ENCODE measurements around the gene TAF11L5.
"Not testable (repeated sequence)": the region's sequence is repeated elsewhere in the genome, so short reads cannot be mapped to it uniquely, and the experiment has no call there.

The TAF11L5 gene

DNA sequence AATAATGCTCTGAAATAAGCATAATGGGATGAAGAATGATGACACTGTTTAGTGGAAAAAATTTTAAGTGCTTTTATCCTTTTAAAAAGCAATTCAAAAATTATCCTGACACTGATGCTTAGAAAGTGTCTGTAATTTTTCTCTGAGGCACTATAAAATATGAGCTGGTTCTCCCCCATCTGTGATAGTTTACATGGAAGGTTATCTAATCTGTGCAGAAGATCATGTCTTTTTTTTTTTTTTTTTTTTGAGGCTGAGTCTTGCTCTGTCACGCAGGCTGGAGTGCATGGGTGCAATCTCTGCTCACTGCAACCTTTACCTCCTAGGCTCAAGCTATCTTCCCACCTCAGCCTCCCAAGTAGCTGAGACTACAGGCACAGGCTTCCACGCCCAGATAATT, 42.2 kb upstream of the TAF11L5 start:
- H3K18ac ChIP-seq (ENCODE audit: low read length), result no peak overlapping the region

GRCh38 chr5:17486464-17487173, 38.4 kb upstream of the TAF11L5 start:
- H4K91ac ChIP-seq (ENCODE audit: low read depth, low read length); H2BK120ac ChIP-seq (ENCODE audit: insufficient read depth, low read length, poor library complexity); H3K14ac ChIP-seq (ENCODE audit: low read length); H3K27me3 ChIP-seq (ENCODE audit: insufficient read depth, low read length); H3K18ac ChIP-seq (ENCODE audit: low read length); H3K27ac ChIP-seq (ENCODE audit: low read depth, low read length); H3K23ac ChIP-seq (ENCODE audit: low read length); H3K9ac ChIP-seq (ENCODE audit: low read length); H2AFZ ChIP-seq (ENCODE audit: insufficient read depth, low read length, poor library complexity); H3K4me1 ChIP-seq (ENCODE audit: control insufficient read depth in 1 of 2, insufficient read depth in 2 of 2, low read length in 2 of 2); H3K79me2 ChIP-seq (ENCODE audit: control insufficient read depth, insufficient read depth, low read length, poor library complexity); H2BK12ac ChIP-seq (ENCODE audit: low read length); H4K12ac ChIP-seq (ENCODE audit: low read depth, low read length); H3K9me3 ChIP-seq (ENCODE audit: insufficient read depth, low read depth, low read length); H3K36me3 ChIP-seq (ENCODE audit: control insufficient read depth in 1 of 2, insufficient read depth in 2 of 2, low read length in 2 of 2); H2BK5ac ChIP-seq (ENCODE audit: low read depth, low read length, poor library complexity); H3K4me2 ChIP-seq (ENCODE audit: low read length); H4K8ac ChIP-seq (ENCODE audit: low read depth, low read length); H2AK5ac ChIP-seq (ENCODE audit: low read length); H3K4ac ChIP-seq (ENCODE audit: low read depth, low read length); H3K79me1 ChIP-seq (ENCODE audit: low read length); H3K4me3 ChIP-seq (ENCODE audit: low read depth, low read length): not testable (repeated sequence)
- no CpG with 5 or more reads among the region's 10 CpGs for WGBS (ENCODE audit: extremely low coverage, insufficient coverage, insufficient read length)
- peak in 1 of 2 donors; percentile 15 for DNase-seq

More for the DNA sequence above, 42.2 kb upstream of the TAF11L5 start:
- no peak overlapping the region for H3K4me2 ChIP-seq (ENCODE audit: low read length)
- H3K9me3 ChIP-seq (ENCODE audit: insufficient read depth, low read depth, low read length), result no peaks in the 10 kb centered on the region
- no CpG with 5 or more reads among the region's 2 CpGs for WGBS (ENCODE audit: extremely low coverage, insufficient coverage, insufficient read length)
- H3K27ac ChIP-seq (ENCODE audit: low read depth, low read length), result no peak overlapping the region
- no peak overlapping the region for H4K91ac ChIP-seq (ENCODE audit: low read depth, low read length)
- no peaks in the 10 kb centered on the region for H3K79me2 ChIP-seq (ENCODE audit: control insufficient read depth, insufficient read depth, low read length, poor library complexity)
- H3K36me3 ChIP-seq (ENCODE audit: control insufficient read depth in 1 of 2, insufficient read depth in 2 of 2, low read length in 2 of 2), result no peaks in the 10 kb centered on the region
- H3K27me3 ChIP-seq (ENCODE audit: insufficient read depth, low read length), result no peaks in the 10 kb centered on the region
- no peak overlapping the region for H3K4me3 ChIP-seq (ENCODE audit: low read depth, low read length)
- no peak overlapping the region for H2AFZ ChIP-seq (ENCODE audit: insufficient read depth, low read length, poor library complexity)
- no peak overlapping the region for H3K14ac ChIP-seq (ENCODE audit: low read length)
- no peak overlapping the region for H2BK120ac ChIP-seq (ENCODE audit: insufficient read depth, low read length, poor library complexity)
- H3K9ac ChIP-seq (ENCODE audit: low read length), result no peak overlapping the region
- H3K23ac ChIP-seq (ENCODE audit: low read length), result no peak overlapping the region
- H3K4ac ChIP-seq (ENCODE audit: low read depth, low read length), result no peak overlapping the region
- H2BK5ac ChIP-seq (ENCODE audit: low read depth, low read length, poor library complexity), result no peak overlapping the region
- H2BK12ac ChIP-seq (ENCODE audit: low read length), result no peak overlapping the region
- no peak overlapping the region for H4K8ac ChIP-seq (ENCODE audit: low read depth, low read length)
- no peak overlapping the region for H2AK5ac ChIP-seq (ENCODE audit: low read length)
- no peaks in the 10 kb centered on the region for H3K79me1 ChIP-seq (ENCODE audit: low read length)
- H3K4me1 ChIP-seq (ENCODE audit: control insufficient read depth in 1 of 2, insufficient read depth in 2 of 2, low read length in 2 of 2), result no peaks in the 10 kb centered on the region
- H4K12ac ChIP-seq (ENCODE audit: low read depth, low read length), result no peak overlapping the region
- DNase-seq, result no peak

DNA sequence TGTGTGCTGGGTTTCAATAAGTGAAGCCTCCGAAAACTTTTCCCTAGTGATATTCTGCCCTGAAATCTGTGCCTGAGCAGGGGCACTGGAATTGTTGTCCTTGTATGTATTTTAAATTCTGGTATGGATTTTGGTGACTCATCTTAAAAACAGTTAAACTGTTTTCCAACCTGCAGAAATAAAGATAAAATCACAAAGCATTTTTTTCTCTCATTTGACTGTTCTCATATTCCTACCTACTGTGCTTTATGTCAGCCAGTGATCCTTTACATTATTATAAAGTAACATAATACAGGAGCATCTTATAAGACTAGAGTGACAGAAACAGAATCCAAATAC, 37.9 kb upstream of the TAF11L5 start:
- peak in 1 of 2 donors; percentile 58 for DNase-seq

DNA sequence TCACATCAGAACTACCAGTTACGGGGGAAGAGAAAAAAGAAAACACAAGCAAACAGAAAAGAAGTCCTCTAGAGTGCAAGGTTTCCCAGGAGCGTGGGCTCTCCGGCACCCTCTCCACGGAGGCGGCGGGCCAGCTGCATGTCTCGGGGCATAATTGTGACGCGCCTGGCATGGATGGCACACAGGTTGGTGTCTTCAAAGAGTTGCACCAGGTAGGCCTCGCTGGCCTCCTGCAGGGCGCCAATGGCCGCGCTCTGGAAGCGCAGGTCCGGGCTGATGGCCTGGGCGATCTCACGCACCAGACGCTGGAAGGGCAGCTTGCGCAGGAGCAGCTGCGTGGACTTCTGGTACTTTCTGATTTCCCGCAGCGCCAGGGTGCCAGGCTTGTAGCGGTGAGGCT, 33.8 kb upstream of the TAF11L5 start:
- not testable (repeated sequence) for H3K27ac ChIP-seq (ENCODE audit: low read depth, low read length); H3K9me3 ChIP-seq (ENCODE audit: insufficient read depth, low read depth, low read length); DNase-seq; H3K4me3 ChIP-seq (ENCODE audit: low read depth, low read length); H3K18ac ChIP-seq (ENCODE audit: low read length); H2BK5ac ChIP-seq (ENCODE audit: low read depth, low read length, poor library complexity); H2AK5ac ChIP-seq (ENCODE audit: low read length); H3K14ac ChIP-seq (ENCODE audit: low read length); H3K36me3 ChIP-seq (ENCODE audit: control insufficient read depth in 1 of 2, insufficient read depth in 2 of 2, low read length in 2 of 2); H4K12ac ChIP-seq (ENCODE audit: low read depth, low read length); H2BK120ac ChIP-seq (ENCODE audit: insufficient read depth, low read length, poor library complexity); H2BK12ac ChIP-seq (ENCODE audit: low read length); H2AFZ ChIP-seq (ENCODE audit: insufficient read depth, low read length, poor library complexity); H3K79me1 ChIP-seq (ENCODE audit: low read length); H3K9ac ChIP-seq (ENCODE audit: low read length); H3K4ac ChIP-seq (ENCODE audit: low read depth, low read length); H4K8ac ChIP-seq (ENCODE audit: low read depth, low read length); H3K4me1 ChIP-seq (ENCODE audit: control insufficient read depth in 1 of 2, insufficient read depth in 2 of 2, low read length in 2 of 2); H3K79me2 ChIP-seq (ENCODE audit: control insufficient read depth, insufficient read depth, low read length, poor library complexity); H3K23ac ChIP-seq (ENCODE audit: low read length); H3K4me2 ChIP-seq (ENCODE audit: low read length); H3K27me3 ChIP-seq (ENCODE audit: insufficient read depth, low read length); H4K91ac ChIP-seq (ENCODE audit: low read depth, low read length)
- WGBS (ENCODE audit: extremely low coverage, insufficient coverage, insufficient read length), result no CpG with 5 or more reads among the region's 23 CpGs

More for the DNA sequence above, 37.9 kb upstream of the TAF11L5 start:
- WGBS (ENCODE audit: extremely low coverage, insufficient coverage, insufficient read length), result no CpG with 5 or more reads among the region's 1 CpG
- H2AK5ac ChIP-seq (ENCODE audit: low read length), result no peak overlapping the region
- no peak overlapping the region for H3K14ac ChIP-seq (ENCODE audit: low read length)
- H3K23ac ChIP-seq (ENCODE audit: low read length), result no peak overlapping the region
- no peak overlapping the region for H3K27ac ChIP-seq (ENCODE audit: low read depth, low read length)
- H3K4ac ChIP-seq (ENCODE audit: low read depth, low read length), result no peak overlapping the region
- no peak overlapping the region for H2BK120ac ChIP-seq (ENCODE audit: insufficient read depth, low read length, poor library complexity)
- H3K9me3 ChIP-seq (ENCODE audit: insufficient read depth, low read depth, low read length), result peaks cover 1% of the 10 kb centered on the region
- no peaks in the 10 kb centered on the region for H3K4me1 ChIP-seq (ENCODE audit: control insufficient read depth in 1 of 2, insufficient read depth in 2 of 2, low read length in 2 of 2)
- H3K4me2 ChIP-seq (ENCODE audit: low read length), result no peak overlapping the region
- no peak overlapping the region for H2BK12ac ChIP-seq (ENCODE audit: low read length)
- no peak overlapping the region for H4K8ac ChIP-seq (ENCODE audit: low read depth, low read length)
- no peak overlapping the region for H4K91ac ChIP-seq (ENCODE audit: low read depth, low read length)
- H3K36me3 ChIP-seq (ENCODE audit: control insufficient read depth in 1 of 2, insufficient read depth in 2 of 2, low read length in 2 of 2), result no peaks in the 10 kb centered on the region
- H3K18ac ChIP-seq (ENCODE audit: low read length), result no peak overlapping the region
- H3K27me3 ChIP-seq (ENCODE audit: insufficient read depth, low read length), result no peaks in the 10 kb centered on the region
- no peak overlapping the region for H3K9ac ChIP-seq (ENCODE audit: low read length)
- no peak overlapping the region for H4K12ac ChIP-seq (ENCODE audit: low read depth, low read length)
- H3K79me2 ChIP-seq (ENCODE audit: control insufficient read depth, insufficient read depth, low read length, poor library complexity), result no peaks in the 10 kb centered on the region
- H2BK5ac ChIP-seq (ENCODE audit: low read depth, low read length, poor library complexity), result no peak overlapping the region
- no peak overlapping the region for H2AFZ ChIP-seq (ENCODE audit: insufficient read depth, low read length, poor library complexity)
- no peaks in the 10 kb centered on the region for H3K79me1 ChIP-seq (ENCODE audit: low read length)
- no peak overlapping the region for H3K4me3 ChIP-seq (ENCODE audit: low read depth, low read length)
